ENCODE results near the gene HS3ST1.

GRCh38 chr4:11428899-11429698 is 405 bp upstream of the HS3ST1 start:
- TF ChIP-seq CTCF (IDR thresholded peaks at IDR 0.05), result no peak
- no peak for TF ChIP-seq POLR2A (IDR thresholded peaks at IDR 0.05)

All from lower leg skin (tissue), 3 donors.